ENCODE measurements around the gene FAM25G.
"Not testable (repeated sequence)": the region's sequence is repeated elsewhere in the genome, so short reads cannot be mapped to it uniquely, and the experiment has no call there.

The FAM25G gene

GRCh38 chr10:47465216-47465917, 26.1 kb downstream of the FAM25G start:
- DNase-seq (ENCODE audit: low spot score) = not testable (repeated sequence)

DNA sequence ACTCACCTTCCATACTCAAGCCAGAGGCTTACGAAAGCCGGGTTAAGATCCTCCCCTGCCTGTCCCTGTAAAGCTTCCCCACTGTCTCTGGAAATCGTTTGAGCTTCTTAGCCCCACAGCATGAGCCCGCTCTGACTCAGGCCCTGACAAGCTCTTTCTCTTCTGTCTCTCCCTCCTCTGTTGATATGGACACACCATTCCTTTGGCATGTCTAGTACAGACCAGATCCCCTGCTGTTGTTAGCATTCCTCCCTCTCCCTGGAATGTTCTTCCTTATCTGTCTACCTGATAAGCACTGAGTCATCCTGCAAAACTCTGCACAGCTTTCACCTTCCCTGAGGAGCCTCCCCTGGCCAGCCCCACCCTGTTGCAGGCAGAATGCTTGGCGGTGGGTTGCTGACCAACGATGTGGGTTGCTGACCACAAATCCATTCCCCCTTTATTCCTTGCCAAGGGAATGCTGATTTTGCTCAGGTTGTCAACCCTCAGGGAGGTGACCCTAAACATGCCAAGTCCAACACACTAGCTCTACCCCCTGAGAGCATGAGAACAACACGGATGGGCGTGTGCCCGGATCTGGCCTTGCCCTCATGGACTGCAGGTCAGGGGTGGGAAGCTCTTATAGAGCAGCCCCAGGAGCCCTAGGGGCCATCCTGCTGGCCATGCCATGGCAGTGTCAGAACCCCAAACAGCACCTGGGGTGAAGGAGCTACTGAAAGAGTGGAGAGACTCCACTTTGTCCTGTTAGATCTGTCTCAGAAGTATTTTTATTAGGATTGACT, 28.7 kb downstream of the FAM25G start:
- not testable (repeated sequence) for DNase-seq (ENCODE audit: low spot score)

DNA sequence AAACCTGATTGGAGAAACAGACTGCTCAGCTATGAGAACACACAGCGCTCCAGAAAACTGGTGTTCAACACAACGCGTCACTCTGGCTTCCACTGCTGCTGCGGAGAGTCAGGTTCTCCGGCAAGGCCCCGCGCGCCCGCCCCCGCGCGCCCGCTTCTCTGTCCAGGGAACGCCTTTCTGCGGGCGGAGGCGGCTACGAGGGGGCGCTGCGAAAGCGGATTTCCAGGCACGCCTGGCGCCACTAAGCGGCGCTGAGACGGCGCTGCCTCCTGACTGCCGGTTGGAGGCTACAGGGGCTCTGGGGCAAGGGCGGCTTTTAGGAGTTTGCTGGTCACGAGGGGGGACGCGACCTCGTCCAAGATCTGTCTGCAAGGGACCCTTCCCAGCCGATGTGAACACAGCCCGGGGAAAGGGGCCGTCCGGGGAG, 30.2 kb downstream of the FAM25G start:
- not testable (repeated sequence) for DNase-seq (ENCODE audit: low spot score)

DNA sequence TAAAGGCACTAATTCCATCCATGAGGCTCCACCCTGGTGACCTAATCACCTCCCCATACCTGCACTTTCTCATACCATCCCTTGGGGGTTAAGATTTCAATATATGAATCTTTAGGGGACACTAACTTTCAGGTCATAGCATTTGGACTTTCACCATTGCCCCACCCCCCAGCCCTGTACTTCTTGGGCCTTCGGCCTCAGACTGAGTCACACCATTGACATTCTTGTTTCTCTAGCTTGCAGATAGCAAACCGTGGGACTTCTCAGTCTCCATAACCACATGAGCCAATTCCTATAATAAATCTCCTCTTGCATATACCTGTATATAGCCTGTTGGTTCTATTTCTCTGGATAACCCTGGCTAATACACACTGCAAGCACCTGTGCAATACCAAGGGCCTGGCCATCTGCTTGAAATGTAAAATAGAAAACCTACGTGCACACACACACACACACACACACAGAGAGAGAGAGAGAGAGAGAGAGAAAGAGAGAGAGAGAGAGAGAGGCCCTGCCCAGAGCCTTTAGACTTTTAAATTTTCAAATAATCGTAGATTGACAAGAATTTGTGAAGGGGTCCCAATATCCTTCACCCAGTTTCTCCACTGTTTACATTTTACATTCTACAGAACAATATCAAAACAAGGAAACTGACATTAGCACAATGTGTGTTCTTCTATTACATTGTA, 32.9 kb downstream of the FAM25G start:
- DNase-seq (ENCODE audit: low spot score) = no peak

- DNase-seq (ENCODE audit: low spot score) = no peak
Measured at GRCh38 chr10:47457826-47458225, 33.7 kb downstream of the FAM25G start.

DNA sequence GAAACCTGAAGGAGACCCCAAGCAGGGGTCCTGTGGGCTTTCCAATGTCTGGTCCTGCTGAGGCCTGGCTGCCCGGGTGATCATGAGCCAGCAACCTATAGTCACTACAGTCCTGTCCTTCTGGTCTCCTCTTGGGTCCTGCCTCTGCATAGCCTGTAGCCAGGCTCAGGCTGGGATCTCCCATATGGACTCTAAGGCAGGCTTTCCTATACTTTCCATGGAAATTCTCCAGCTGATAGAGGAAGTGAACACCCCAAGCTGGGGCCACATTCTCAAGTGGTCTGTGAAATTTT, 34.0 kb downstream of the FAM25G start:
- no peak for DNase-seq (ENCODE audit: low spot score)

DNA sequence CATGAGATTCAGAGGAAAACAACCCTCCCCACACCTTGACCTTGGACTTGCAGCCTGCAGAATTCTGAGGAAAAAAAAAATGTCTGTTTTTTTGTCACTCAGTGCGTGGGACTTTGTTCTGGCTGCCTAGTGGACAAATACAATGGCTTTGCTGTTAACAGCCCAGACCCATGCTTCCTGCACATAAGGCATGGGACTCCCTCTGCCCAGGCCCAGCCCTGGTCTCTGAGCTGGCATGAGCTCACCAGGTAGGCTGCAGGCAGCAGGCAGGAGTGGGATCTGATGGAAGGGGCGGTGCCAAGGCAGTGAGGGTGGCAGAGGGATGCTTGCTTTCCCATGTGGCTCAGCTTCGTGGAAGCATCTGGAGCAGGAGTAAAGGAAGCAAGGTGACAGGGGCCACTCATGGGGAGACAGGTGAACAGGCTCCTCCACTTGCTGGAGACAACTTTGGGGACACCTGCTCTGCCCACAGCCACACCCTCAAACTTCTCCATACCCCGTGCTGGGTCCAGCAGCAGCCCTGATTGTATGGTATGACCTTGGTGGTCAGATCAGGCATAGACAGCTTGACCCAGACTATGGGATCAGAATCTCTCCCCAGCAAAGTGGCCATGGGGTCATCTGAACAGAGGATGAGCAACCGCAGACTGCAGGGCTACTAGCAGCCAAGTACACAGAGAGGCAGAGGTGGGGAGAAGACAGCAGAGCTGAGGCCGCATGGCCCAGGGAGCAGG, 34.5 kb downstream of the FAM25G start:
- DNase-seq (ENCODE audit: low spot score) = no peak

DNA sequence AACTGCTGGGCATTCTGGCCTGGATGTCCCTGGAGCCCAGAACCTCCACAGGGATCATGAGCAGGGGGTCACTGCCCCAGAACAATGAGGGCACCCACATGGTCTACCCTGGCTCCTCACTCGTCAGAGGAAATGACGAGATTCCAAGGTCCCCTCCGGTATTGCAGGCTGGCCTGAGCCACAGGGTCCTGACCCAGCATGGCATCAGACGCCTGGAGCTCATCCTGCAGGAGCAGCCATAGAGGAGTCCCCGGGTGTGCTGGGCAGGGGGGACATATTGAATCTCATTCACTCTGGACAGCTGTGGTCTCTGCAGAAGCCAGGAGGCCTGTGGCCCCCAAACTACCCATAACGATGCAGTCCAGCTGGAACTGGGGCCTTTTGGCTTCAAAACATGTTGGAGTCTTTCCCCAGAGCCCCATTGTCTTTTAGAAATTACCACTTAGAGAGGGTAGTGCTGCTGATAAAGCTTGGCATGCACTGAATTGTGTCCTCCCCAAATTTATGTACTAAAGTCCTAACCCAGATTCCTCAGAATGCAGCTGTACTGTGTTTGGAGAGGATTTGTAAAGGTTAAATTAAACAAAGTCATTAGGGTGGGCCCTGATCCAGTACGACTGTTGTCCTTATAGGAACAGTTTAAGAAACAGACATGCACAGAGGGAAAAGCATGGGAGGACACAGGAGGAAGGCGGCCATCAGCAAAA, 35.3 kb downstream of the FAM25G start:
- DNase-seq (ENCODE audit: low spot score) = no peak

- not testable (repeated sequence) for DNase-seq (ENCODE audit: low spot score)
Measured at GRCh38 chr10:47455350-47456078, 36.0 kb downstream of the FAM25G start.

DNA sequence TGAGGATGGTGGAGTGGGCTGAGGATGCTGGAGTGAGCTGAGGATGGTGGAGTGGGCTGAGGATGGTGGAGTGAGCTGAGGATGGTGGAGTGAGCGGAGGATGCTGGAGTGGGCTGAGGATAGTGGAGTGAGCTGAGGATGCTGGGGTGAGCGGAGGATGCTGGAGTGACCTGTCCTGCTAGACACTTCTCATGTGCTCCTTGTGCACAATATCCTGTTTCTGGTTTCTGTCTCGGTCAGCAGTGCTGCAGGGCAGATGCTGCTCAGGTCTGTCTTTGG, 36.8 kb downstream of the FAM25G start:
- DNase-seq (ENCODE audit: low spot score) = no peak

DNA sequence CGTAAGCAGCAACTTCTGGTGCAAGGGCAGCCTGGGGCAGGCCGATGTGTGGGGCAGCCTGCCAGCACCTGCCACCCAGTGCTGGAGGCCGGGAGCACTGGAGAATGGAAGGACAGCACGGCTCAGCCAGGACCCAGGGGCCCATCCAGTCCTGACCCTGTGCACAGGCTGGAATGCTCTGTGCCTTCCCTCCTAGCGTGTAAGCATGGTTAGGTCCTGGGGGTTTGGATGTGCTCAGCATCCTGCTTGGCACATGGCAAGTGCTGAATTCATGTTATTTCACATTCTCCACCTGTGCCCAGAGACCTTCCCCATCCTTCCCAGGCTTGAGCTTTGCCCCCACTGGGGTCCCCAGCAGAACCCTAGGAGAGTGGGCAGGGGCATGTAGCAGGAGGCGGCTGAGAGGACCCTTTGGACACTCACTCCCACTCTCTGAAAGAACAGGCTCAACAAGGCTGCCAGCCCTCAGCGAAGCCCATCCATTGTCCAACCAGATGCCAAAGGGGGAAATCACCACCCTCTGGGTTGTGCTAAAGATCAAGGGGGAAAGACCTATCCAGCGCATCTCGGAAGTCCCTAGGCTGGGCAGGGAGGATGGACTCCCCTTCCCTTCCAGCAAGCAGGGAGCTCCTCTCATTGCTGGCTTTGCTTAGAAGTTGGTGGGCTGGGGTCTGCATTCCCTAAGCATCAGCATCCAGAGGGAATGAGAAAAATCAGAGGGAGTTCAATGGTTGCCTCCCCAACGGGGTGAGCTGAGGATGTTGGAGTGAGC, 37.3 kb downstream of the FAM25G start:
- DNase-seq (ENCODE audit: low spot score) = no peak

- DNase-seq (ENCODE audit: low spot score) = no peak
Measured at GRCh38 chr10:47453141-47454007, 38.1 kb downstream of the FAM25G start.

DNA sequence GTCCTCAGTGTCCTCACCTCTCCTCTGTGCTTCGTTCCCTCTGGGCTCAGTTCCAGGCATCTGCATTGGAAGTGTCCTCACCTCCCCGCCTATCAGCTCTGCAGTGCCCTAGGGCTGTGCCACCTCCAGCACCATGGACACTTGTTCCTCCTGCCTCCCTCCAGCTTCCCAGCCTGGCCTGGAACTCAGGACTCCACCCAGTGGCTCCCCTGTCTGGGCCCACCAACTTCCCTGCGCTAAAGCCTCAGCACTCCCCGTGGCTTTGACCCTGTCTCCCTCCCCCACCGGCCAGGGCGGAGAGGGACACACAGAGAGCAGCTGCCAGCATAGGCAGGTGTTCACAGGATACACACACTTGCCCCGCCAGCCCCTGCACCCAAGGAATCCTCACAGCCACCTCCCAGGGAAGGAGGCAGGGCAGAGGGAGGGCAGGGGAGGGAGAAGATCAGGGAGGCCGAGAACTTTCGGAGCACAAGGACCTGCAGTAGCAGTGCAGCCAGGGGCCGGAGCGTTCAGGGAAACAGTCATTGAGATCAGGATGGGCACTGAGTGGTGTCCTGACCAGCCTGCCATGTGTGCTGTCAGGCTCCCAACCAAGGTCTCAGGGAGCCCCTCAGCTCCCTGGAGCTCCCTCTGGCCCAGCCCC, 38.9 kb downstream of the FAM25G start:
- DNase-seq (ENCODE audit: low spot score) = no peak

- no peak for DNase-seq (ENCODE audit: low spot score)
Measured at GRCh38 chr10:47451998-47452494, 39.5 kb downstream of the FAM25G start.

- DNase-seq (ENCODE audit: low spot score) = no peak
Measured at GRCh38 chr10:47451273-47451997, 40.1 kb downstream of the FAM25G start.

DNA sequence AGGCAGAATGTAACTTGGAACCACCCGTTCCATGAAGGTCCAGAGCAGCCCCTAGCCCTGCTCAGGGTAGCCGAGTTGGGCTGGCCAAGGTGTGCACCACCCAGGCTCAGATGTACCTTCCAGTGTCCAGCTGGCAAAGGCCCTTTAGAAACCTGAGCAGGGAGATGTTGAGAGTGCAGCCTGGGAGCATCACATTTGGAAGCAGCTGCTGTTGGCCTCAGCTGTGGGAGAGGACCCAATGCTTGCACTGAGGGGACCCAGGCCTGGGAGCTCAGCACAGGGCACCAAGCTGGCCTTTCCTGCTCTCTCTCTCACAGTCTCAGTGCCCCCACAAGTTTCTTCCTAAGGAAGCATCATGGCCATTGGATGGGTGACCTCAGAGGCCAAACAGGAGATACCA, 41.1 kb downstream of the FAM25G start:
- DNase-seq (ENCODE audit: low spot score) = no peak

- DNase-seq (ENCODE audit: low spot score) = no peak
Measured at GRCh38 chr10:47449979-47450378, 41.5 kb downstream of the FAM25G start.

Data from NAMALWA (cell line).